Thyroid gland (tissue), 4 donors: ENCODE measurements around the gene SLC12A3. TPM values are rescaled to one million over a fixed set of nuclear protein-coding genes. Genes with fewer than 3 reads are reported as not detected.
"Not testable (repeated sequence)": the region's sequence is repeated elsewhere in the genome, so short reads cannot be mapped to it uniquely, and the experiment has no call there.

Experiments used
- DNase-seq, 2 donors: peaks; one replicate each; pipeline ENCODE4 v3.0.0-alpha.2; 2019
- H3K27ac ChIP-seq, 3 donors: fragments of 200-600 bp; sonication (generic); 1 replicate in 2 of 3; 2 replicates in 1 of 3; pipeline ENCODE4 v1.5.1; 2016 to 2019; ENCODE audit warnings: mild to moderate bottlenecking in 1 of 3, moderate library complexity in 1 of 3
- H3K27me3 ChIP-seq: fragments of 200-600 bp; sonication (generic); one replicate; pipeline ENCODE4 v1.5.1; 2019
- H3K36me3 ChIP-seq, 2 donors: fragments of 200-600 bp; sonication (generic); one replicate each; pipeline ENCODE4 v1.5.1; 2016 to 2019
- H3K4me1 ChIP-seq, 2 donors: fragments of 200-600 bp; sonication (generic); one replicate each; pipeline ENCODE4 v1.5.1; 2017 to 2019
- H3K4me3 ChIP-seq, 3 donors: fragments of 200-600 bp; sonication (generic); replicated peaks in 1 of 3; 1 replicate in 2 of 3; 2 replicates in 1 of 3; pipeline ENCODE4 v1.5.1; 2016; ENCODE audit warnings: mild to moderate bottlenecking in 1 of 3
- H3K9me3 ChIP-seq: fragments of 200-600 bp; sonication (generic); one replicate; pipeline ENCODE4 v1.5.1; 2017
- POLR2A ChIP-seq, 2 donors: fragments of 450-650 bp; IDR thresholded peaks; one replicate each; pipeline ENCODE4 v1.6.1; 2017; ENCODE audit warnings: antibody characterized with exemption in 2 of 2, mild to moderate bottlenecking in 2 of 2, moderate library complexity in 1 of 2
- WGBS, 2 donors: methylation state at CpG; one replicate each; pipeline ENCODE4 v1.1.5; 2017; 5-methylcytosine and 5-hydroxymethylcytosine counted together
- intact Hi-C: fragments of 100-400 bp; cut with DNase I; formaldehyde crosslinking; loops from one replicate; pipeline ENCODE4 v1.15.1; 2023
- total RNA-seq, 4 donors: library from RNA; depleted of rRNA; stranded (reverse); fragments of >200 nt; gene quantifications; one replicate each; pipeline ENCODE4 v1.2.3, GENCODE V29; 2016
- TF ChIP-seq, protein P1 (sequence below), 6 experiments: fragments of 200-600 bp in 3 of 6; fragments of 450-650 bp in 3 of 6; sonication (generic) in 3 of 6; IDR thresholded peaks; one replicate each; pipeline ENCODE4 v1.5.1; 2016 to 2019; ENCODE audit warnings: antibody characterized with exemption in 6 of 6, mild to moderate bottlenecking in 2 of 6, inconsistent platforms in 1 of 6, moderate library complexity in 1 of 6

SLC12A3 gene
- total RNA-seq, 4 donors from 2014 or later = not detected

DNA sequence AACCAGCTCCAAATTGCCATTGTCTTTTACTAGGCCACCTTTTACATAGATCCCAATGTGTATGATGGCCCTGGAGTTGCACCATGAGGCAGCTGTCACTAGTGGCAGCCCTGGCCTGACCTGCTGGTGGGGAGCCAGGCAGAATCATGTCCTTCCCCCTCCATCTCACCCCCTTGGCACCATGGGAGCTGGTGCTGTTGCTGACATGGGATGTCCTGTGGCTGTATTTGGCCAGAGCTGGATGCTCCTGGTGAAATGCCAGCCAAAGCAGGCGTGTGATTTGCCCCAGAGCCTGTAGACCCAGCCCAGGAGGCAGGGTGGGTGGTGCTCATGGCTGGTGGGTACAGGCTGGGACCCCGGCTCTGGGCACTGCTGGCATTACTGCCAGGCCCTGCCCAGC lies 18.6 kb downstream of the SLC12A3 start:
- no peak for TF ChIP-seq POLR2A (IDR thresholded peaks at IDR 0.05)
- TF ChIP-seq, protein P1, sequence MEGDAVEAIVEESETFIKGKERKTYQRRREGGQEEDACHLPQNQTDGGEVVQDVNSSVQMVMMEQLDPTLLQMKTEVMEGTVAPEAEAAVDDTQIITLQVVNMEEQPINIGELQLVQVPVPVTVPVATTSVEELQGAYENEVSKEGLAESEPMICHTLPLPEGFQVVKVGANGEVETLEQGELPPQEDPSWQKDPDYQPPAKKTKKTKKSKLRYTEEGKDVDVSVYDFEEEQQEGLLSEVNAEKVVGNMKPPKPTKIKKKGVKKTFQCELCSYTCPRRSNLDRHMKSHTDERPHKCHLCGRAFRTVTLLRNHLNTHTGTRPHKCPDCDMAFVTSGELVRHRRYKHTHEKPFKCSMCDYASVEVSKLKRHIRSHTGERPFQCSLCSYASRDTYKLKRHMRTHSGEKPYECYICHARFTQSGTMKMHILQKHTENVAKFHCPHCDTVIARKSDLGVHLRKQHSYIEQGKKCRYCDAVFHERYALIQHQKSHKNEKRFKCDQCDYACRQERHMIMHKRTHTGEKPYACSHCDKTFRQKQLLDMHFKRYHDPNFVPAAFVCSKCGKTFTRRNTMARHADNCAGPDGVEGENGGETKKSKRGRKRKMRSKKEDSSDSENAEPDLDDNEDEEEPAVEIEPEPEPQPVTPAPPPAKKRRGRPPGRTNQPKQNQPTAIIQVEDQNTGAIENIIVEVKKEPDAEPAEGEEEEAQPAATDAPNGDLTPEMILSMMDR (IDR thresholded peaks at IDR 0.05) = no peak
- no peak for DNase-seq
- intact Hi-C loops = no loop called here
- H3K4me1 ChIP-seq = no peaks in the 10 kb centered on the region
- H3K9me3 ChIP-seq = no peaks in the 10 kb centered on the region
- WGBS, 2 donors = 100% methylated on average over 2 of the region's 2 CpGs; no CpG with 5 or more reads in 1 of the 2 donors
- H3K36me3 ChIP-seq = no peaks in the 10 kb centered on the region
- H3K27ac ChIP-seq = no peak overlapping the region
- H3K4me3 ChIP-seq = no peak overlapping the region
- H3K27me3 ChIP-seq = no peaks in the 10 kb centered on the region

DNA sequence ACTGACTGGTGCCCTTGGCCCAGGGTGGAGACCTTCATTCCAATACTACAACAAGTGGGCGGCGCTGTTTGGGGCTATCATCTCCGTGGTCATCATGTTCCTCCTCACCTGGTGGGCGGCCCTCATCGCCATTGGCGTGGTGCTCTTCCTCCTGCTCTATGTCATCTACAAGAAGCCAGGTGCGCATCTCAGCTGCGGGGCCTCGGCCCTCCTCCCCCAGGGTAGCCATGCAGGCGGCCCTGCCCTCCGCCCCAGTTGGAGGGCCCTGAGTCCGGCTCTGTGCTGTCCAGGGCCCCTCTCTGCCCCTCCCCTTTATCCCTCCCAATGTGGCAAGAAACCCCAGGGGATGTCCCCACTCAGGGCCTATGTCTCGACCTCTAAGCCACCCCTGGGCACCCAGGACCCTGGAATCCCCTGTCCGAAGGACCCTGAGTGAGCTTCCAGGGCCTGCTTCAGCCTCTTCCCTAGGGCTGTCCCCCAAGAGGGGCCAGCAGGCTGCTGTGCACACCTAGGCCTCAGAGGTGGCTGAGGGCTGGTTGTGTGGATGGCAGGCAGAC lies 19.1 kb downstream of the SLC12A3 start:
- no peaks in the 10 kb centered on the region for H3K4me1 ChIP-seq
- no peaks in the 10 kb centered on the region for H3K27me3 ChIP-seq
- TF ChIP-seq, protein P1 (IDR thresholded peaks at IDR 0.05) = no peak
- no peak for TF ChIP-seq POLR2A (IDR thresholded peaks at IDR 0.05)
- 90 to 99% methylated on average over 14 of the region's 14 CpGs for WGBS, 2 donors
- H3K36me3 ChIP-seq = no peaks in the 10 kb centered on the region
- no peak for DNase-seq
- intact Hi-C loops = no loop called here
- H3K9me3 ChIP-seq = no peaks in the 10 kb centered on the region
- no peak overlapping the region for H3K27ac ChIP-seq
- no peak overlapping the region for H3K4me3 ChIP-seq

DNA sequence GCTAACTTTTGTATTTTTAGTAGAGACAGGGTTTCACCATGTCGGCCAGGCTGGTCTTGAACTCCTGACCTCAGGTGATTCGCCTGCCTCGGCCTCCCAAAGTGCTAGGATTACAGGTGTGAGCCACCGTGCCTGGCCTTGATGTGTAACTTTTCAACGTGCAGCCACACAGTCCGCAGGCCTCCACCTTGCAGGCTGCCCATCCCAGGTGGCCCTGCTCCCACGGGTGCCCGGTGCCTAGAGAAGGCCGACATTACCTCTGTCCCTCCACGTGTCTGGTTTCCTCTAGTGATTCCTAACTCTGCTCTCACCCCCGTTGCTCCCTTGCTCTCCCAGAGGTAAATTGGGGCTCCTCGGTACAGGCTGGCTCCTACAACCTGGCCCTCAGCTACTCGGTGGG lies 19.9 kb downstream of the SLC12A3 start:
- H3K9me3 ChIP-seq, DNase-seq, H3K4me1 ChIP-seq, H3K36me3 ChIP-seq, H3K4me3 ChIP-seq, H3K27me3 ChIP-seq, H3K27ac ChIP-seq, intact Hi-C loops: not testable (repeated sequence)
- WGBS, 2 donors = 84 to 89% methylated on average over 10 to 13 of the region's 13 CpGs

DNA sequence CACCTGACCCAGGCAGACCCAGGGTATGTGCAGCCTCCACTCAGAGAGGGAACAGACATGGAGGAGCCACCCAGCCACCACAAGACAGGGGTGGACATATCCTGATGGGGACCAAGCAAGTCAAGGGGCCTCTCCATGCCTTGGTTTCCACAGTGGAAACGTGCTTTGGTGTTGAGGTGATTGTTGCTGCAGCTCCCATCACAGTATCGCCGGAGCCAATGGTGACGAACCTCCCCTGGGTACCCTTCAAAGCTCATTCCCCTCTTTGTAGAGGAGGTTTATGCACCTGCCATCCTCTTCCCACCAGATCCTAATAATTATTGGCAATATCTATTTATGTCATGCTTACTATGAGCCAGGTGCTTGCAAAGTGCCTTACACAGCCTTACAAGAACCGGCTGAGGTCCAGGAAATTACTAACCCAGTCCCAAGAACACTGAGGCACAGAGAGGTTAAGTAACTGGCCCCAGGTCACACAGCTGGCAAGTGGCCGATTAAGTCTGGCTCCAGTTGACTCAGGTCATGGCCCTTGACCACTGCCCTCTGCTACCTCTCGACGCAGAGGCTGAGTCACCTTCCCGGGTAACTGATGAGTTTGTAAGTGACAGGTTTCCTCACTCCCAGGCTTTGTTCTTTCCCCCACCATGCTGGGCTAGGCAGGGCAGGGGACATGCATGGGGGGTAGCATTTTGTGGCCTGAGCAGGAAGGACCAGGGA lies 20.6 kb downstream of the SLC12A3 start:
- DNase-seq = no peak
- WGBS, 2 donors = 91% methylated on average over 8 to 9 of the region's 9 CpGs

DNA sequence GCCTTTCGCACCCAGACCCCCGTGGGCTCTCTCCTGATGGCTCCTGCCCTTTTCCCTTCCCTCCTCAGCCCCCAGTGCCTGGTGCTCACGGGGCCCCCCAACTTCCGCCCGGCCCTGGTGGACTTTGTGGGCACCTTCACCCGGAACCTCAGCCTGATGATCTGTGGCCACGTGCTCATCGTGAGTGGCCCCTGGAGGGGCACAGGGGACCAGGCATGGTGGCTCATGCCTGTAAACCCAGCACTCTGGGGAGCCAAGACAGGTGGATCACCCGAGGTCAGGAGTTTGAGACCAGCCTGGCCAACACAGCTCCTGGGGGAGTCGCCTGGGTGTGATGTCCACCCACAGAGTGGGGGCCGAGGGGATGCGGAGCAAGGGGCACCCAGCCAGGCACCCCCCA lies 21.3 kb downstream of the SLC12A3 start:
- Histone ChIP-seq H3K9me3 (no peaks in the 10 kb centered on the region), H3K4me3 (no peak overlapping the region), H3K4me1 (no peaks in the 10 kb centered on the region), H3K27me3 (no peaks in the 10 kb centered on the region), H3K36me3 (no peaks in the 10 kb centered on the region), H3K27ac (no peak overlapping the region)
- intact Hi-C loops = no loop called here
- TF ChIP-seq POLR2A (IDR thresholded peaks at IDR 0.05) = no peak
- TF ChIP-seq, protein P1 (IDR thresholded peaks at IDR 0.05) = no peak
- 92 to 94% methylated on average over 12 of the region's 12 CpGs for WGBS, 2 donors
- no peak for DNase-seq

More for the DNA sequence above, 20.6 kb downstream of the SLC12A3 start:
- intact Hi-C loops = no loop called here
- Histone ChIP-seq H3K27me3 (no peaks in the 10 kb centered on the region), H3K9me3 (no peaks in the 10 kb centered on the region), H3K4me1 (no peaks in the 10 kb centered on the region), H3K27ac (no peak overlapping the region), H3K36me3 (no peaks in the 10 kb centered on the region), H3K4me3 (no peak overlapping the region)
- TF ChIP-seq, protein P1 (IDR thresholded peaks at IDR 0.05) = no peak
- TF ChIP-seq POLR2A (IDR thresholded peaks at IDR 0.05) = no peak
